CD4-positive, alpha-beta T cell treated with Interleukin-21 for 1 hour (primary cell): ENCODE measurements around the gene FGFR3.
"Not testable (repeated sequence)": the region's sequence is repeated elsewhere in the genome, so short reads cannot be mapped to it uniquely, and the experiment has no call there.

Experiments
- DNase-seq: peaks from one replicate; pipeline ENCODE4 v3.0.0-alpha.2; 2020

The FGFR3 gene

DNA sequence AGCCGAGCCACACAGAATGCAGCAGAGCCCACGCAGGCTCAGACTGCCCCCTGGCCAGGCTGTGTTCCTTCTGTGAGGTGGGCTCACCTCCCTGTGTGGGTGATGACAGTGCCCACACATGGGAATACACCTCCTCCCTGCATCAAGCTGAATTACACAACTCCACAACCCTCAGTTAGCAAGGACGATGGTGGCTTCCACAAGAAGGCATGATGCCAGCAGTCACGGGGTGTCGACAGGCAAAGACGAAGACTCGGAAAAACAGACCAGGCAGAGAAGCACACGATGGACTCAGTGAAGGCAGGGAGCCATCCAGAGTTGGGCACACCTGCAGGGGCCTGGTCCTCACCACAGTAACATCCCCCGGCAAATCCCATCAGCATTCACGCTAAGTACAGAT, 50.8 kb downstream of the FGFR3 start:
- no peak for DNase-seq

DNA sequence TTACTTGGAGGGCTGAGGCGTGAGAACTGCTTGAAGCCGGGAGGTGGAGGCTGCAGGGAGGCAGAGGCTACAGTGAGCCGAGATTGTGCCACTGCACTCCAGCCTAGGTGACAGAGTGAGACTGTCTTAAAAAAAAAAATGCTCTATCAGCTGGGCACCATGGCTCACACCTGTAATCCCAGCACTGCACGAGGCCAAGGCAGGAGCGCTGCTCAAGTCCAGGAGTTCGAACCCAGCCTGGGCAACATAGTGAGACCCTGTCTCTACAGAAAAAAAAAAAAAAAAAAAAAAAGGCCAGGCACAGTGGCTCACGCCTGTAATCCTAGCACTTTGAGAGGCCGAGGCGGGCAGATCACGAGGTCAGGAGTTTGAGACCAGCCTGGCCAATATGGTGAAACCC, 51.5 kb downstream of the FGFR3 start:
- not testable (repeated sequence) for DNase-seq

DNA sequence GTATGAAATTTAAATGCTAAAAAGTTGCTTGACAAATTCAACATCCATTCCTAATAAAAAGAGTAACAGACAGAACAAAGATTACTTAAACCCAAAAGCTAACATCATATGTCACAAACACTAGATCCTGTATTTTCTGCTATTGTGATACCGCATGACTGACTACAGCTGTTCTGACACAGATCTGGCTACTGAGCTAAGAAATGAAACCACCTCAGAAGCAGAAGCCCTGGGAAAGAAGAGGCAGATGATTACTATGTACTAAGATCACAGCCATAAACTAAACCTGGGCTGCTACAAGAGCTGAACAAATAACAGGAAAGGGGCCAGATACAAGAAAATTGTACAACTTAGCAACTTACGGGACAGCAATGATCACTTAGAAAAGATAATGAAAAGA, 53.5 kb downstream of the FGFR3 start:
- DNase-seq = no peak

DNA sequence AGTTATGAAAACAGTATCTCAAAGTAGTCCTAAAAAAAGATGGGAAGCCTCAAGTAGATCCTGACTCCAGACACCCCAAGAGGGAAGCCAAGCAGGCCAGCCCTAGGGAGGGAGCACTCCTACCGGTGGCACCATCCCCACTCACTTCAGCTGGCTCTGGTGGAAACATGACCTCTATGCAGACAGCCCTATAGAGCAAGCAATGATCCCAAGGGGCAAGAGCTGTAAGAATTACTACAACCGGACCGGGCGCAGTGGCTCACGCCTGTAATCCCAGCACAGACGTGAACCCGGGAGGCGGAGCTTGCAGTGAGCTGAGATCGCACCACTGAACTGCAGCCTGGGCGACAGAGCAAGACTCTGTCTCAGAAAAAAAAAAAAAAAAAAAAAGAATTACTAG, 57.2 kb downstream of the FGFR3 start:
- DNase-seq = no peak

DNA sequence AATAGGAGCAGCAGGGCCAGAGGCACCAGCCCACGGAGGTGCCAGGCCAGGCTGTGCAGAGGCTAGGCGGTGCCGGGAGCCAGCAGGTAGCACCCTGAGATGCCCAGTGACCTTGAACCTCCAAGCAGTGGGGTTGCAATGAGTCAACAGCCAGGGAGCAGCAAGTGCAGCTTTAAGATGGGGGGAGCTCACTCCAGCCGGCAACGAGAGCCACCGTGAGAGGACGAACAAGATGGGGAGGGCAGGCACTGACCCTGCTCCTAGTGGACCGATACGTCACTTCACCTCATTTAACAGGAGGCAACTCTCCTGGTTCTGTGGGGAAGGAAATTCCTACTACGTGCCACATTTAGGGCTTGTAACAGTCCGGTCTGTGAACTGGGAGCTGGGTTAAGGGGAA, 58.1 kb downstream of the FGFR3 start:
- no peak for DNase-seq

DNA sequence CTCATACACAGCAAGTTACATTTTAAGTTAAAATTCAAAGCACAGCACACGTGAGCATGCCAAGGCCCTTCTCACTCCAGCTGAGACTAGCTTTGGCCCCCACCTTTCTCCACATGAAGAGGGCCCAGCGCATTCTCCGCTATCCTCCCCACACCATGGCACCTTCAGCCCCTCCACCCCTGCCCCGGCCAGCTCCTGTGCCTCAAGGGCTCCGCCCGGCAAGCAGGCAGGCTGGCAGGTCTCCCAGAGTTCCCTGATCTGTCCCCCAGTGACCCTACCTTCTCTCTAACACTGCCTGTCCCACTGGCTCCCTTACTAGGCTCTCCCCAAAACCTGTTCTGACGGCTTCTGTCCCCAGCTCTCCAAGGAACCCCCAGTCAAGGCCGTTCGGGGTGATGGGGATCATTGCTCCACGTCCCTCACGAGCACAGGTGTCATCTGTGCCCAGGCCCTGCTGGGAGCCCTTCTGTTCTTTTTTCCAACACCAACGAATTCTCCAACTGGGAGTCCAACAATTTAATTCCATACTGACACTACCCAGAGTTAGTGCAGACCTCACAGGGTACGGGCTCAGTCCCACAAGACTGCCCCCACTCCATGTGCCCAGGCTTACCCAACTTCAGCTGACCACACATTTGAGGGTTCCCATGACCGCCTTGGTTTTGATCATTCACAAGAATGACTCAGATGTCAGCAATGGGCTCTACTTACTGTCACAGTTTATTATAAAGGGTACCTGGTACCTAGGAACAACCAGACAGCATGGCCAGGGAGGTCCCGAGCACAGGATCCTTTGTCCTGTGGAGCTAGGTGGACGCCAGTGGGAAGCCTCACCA, 58.7 kb downstream of the FGFR3 start:
- DNase-seq = no peak

DNA sequence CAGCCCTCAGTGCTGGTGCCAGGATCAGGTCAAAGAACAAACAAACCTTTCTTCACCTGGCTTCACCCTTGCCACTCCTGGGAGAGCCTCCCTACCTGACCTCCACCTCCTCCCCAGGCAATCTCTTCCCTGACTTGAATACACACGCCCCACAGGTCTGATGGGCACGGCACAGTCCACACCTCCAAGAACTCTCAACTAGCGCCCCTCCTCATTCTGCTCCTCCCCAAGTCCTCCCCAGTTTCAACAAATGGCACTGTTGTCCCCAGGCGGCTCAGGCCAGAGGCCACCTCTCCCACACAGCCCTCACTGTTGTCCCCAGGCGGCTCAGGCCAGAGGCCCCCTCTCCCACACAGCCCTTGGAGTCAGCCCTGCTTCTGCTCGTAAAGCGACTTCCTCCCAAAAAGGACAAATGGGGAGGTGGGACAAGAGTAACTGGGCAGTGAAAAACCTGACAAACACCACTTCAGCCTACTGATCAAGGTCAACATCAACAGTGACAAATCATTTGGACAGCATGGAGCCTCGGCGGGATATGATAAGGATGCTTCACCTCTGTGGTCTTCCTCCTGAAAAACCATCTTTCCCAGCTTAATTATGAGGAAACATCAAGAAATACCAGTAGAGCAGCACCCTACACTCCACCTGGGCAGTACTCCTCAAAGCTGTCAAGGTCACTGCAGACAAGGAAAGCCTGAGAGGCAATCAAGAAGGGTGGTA, 60.0 kb downstream of the FGFR3 start:
- no peak for DNase-seq

DNA sequence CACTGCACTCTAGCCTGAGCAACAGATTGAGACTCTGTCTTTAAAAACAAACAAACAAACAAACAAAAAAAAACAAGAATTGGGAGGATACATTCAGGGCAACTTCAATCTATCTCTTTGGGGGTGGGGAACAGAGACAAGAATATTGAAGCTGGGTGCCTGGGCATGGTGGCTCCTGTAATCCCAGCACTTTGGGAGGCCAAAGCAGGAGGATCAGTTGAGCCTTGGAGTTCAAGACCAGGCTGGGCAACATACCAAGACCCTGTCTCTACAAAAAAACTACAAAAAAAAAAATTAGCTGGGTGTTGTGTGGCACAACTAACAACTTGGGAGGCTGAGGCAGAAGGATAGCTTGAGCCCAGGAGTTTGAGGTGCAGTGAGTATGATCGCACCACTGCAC, 61.7 kb downstream of the FGFR3 start:
- no peak for DNase-seq

DNA sequence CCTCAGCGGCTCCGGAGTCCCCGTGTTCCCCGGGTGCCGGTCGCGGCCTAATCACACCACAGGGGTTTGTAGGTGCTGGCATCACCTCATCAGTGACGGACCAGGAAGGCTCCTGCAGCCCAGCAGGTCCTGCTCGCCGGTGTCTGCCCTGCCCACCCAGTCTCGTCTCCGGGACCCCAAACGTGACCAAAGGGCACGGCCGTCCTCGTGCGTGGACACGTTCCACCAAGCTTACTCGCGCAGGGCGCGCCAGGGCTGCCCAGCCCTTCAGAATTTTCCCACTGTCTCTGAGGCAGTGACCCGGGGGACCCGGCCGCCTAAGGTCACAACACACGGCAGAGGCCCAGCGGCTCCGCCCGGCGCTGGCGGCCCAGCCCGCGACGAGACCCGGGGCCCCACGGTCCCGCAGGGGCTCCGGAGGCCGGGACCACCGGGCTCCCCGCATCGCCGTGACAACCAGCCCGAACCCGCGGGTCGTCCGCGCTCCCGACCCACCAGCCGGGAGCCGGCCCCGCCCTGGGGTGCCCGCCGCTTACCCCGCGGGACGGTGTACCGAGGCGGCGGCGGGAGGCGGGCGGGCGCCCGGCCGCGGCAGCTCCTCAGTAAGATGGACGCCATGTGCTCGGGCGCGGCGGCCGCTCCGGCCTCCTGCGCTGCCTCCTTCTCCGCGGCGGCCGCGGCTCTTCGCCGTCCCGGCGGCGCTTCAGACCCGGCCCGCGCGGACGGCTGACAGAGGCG, 62.4 kb downstream of the FGFR3 start:
- peak; percentile 15 for DNase-seq

DNA sequence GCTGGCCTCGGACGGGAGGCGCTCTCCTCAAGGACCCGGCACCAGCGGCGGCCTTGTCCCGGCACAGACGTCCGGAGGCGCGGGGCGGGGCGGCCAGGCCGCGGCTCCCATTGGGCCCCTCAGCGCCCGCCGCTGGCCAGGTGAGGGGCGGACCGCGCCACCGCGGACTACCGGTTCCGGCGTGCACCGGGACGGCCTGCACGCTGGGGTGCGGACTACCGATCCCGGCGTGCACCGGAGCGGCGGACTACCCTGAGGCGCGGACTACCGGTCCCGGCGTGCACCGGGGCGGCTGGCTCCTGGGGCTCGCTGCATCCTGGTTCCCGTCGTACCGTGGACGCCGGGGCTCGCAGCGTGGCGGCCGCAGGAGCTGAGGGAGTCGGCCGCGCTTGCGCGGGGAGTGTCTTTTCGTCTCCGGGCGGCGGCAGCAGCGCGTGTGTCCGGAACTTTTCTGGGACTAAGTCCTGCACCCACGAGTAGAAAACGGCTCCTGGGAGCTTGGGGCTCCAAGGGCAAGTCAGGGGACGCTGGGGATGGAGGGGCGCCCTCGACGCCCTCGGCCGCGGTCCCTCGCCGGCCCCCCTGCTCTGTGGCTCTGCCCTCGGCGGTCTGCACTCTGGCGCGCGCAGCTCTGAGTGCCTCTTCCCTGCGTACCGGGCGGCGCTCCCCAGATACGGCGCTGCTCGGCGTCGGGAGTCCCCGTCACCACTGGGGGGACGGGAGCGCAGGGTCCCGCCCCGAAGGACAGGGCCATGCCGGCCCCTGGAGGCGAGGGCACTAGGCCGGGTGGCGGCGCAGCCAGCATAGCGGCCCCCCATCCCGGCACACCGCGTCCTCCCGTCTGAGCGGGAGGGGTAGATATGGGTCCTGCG, 63.2 kb downstream of the FGFR3 start, which contains the start of gene LETM1:
LETM1 (minus strand) TSS at position 86 of the 872 bp plus-strand sequence. CDS start 206 bp downstream, outside the sequence.
- peak; percentile 94 for DNase-seq

DNA sequence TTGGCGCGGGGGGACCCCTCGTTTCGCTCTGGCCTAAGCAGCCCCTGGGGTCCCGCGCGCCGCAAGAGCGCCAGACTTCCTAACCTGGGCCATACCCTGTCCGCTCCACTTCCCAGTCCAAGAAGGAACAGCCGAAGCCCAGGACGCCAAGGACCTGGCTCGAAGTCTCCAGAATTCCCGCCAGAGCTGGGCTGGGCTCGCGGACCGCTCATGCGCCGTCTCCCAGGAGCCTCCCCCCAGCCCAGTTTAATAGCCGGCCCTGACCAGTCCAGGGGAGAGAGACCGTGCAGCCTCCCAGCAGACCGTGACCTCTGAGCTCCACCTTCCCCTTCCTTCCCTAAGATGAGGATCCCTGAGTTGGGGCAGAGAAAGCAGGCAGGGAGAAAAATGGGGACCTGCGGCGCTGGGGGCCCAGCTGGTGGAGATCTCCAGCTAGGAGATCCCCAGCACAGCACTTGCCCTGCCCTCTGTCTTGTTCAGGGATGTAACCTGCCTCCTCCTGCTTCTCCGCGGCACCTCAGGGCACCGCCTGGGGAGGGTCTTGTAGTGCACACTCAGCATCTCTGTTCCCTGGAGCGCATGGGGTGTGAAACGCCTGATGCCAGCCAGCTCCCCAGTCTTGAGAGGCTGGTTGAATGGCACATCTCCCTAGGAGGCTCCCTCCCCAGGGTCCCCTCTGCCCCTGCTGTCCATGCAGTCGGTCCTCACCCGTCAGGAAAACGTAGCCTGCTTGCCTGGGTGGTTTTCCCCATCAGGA, 64.0 kb downstream of the FGFR3 start:
- DNase-seq = no peak

DNA sequence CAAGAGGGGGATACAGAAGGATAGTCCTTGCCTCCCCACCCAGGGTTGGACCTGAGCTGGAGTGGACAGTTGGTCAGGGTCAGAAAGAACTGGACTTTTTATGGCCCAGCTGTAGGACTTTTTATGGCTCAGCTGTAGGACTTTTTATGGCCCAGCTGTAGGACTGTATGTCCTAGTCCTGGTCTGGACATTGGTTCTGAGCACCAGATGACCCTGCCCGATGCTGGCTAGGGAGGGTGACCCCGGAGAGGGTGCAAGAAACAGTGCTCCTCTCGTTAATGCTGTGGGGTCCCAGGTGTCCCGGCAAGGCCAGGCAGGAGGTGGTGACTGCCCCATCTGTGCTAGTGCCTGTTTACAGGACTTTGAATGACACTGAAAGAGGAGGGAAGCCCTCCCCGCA, 64.8 kb downstream of the FGFR3 start:
- DNase-seq = no peak
